Vagina (tissue), 2 donors: Measurements from ENCODE around the gene UTS2B. TPM values are rescaled to one million over a fixed set of nuclear protein-coding genes. Genes with fewer than 3 reads are reported as not detected.
A peak's percentile ranks its signal among the peaks of the same experiment; 100 is the strongest.

Source experiments
- DNase-seq, 2 donors: peaks; one replicate each; pipeline ENCODE4 v3.0.0-alpha.2; 2017; ENCODE audit errors: extremely low spot score in 2 of 2
- H3K27ac ChIP-seq: fragments of 200-600 bp; sonication (generic); one replicate; pipeline ENCODE4 v1.5.1; 2019
- H3K27me3 ChIP-seq: fragments of 200-600 bp; sonication (generic); one replicate; pipeline ENCODE4 v1.5.1; 2019
- H3K36me3 ChIP-seq, 2 donors: fragments of 200-600 bp; sonication (generic); one replicate each; pipeline ENCODE4 v1.5.1; 2017 to 2019
- H3K4me1 ChIP-seq: fragments of 200-600 bp; sonication (generic); one replicate; pipeline ENCODE4 v1.5.1; 2019
- H3K4me3 ChIP-seq, 2 donors: fragments of 200-600 bp; sonication (generic); 1 replicate in 1 of 2; 2 replicates in 1 of 2; pipeline ENCODE4 v1.5.1; 2016 to 2019
- H3K9me3 ChIP-seq: fragments of 200-600 bp; sonication (generic); one replicate; pipeline ENCODE4 v1.5.1; 2019
- CTCF ChIP-seq, 3 experiments: fragments of 450-650 bp in 2 of 3; fragments of 200-600 bp in 1 of 3; sonication (generic) in 1 of 3; IDR thresholded peaks; one replicate each; pipeline ENCODE4 v1.5.1; 2017 to 2019; ENCODE audit warnings: antibody characterized with exemption in 3 of 3, mild to moderate bottlenecking in 2 of 3, moderate library complexity in 2 of 3
- POLR2A ChIP-seq, 2 donors: fragments of 450-650 bp; IDR thresholded peaks; one replicate each; pipeline ENCODE4 v1.6.1; 2017; ENCODE audit warnings: antibody characterized with exemption in 2 of 2, mild to moderate bottlenecking in 2 of 2, moderate library complexity in 2 of 2
- POLR2AphosphoS5 ChIP-seq, 2 donors: sonication (generic); formaldehyde crosslinking; IDR thresholded peaks; one replicate each; pipeline ENCODE4 v1.9.0; 2017; ENCODE audit warnings: antibody characterized with exemption in 2 of 2, mild to moderate bottlenecking in 2 of 2, low read depth in 1 of 2; ENCODE audit not compliant: insufficient read depth in 1 of 2
- intact Hi-C: fragments of 100-400 bp; cut with DNase I; formaldehyde crosslinking; loops from one replicate; pipeline ENCODE4 v1.15.1; 2023
- total RNA-seq: library from RNA; depleted of rRNA; stranded (reverse); fragments of >200 nt; gene quantifications from one replicate; pipeline ENCODE4 v1.2.3, GENCODE V29; 2016

The UTS2B gene
- total RNA-seq, 1 donor from 2014 or later: 1.7 TPM

DNA sequence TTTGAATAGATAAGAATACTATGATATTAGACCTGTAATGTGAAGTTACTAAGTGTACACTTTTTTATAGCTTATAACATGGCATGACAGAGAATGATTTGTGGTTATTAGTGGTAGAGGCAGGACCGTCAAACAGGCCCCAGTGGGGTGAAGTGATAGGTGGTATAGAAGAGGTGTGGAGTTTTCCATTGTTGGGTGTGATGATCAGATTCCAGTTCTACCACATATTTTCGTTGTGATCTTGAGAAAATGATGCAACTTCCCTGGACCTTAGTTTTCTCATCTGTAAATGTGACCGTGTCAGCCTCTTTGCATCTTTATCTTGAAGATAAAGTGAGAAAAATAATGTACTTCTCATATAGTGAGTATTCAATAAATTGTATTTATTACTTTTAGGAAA lies 30.3 kb upstream of the UTS2B start:
- no peaks in the 10 kb centered on the region for H3K27me3 ChIP-seq
- intact Hi-C loops: no loop called here
- peaks cover 0 to 55% of the 10 kb centered on the region in 2 donors for H3K36me3 ChIP-seq
- no peak for DNase-seq
- H3K9me3 ChIP-seq: no peaks in the 10 kb centered on the region
- no peak for TF ChIP-seq POLR2AphosphoS5 (IDR thresholded peaks at IDR 0.05; ENCODE audit: insufficient read depth in 1 of 2, low read depth in 1 of 2)
- TF ChIP-seq POLR2A (IDR thresholded peaks at IDR 0.05): no peak
- no peak for TF ChIP-seq CTCF (IDR thresholded peaks at IDR 0.05)
- H3K4me3 ChIP-seq: no peak overlapping the region
- peaks cover 16% of the 10 kb centered on the region for H3K4me1 ChIP-seq
- no peak overlapping the region for H3K27ac ChIP-seq

DNA sequence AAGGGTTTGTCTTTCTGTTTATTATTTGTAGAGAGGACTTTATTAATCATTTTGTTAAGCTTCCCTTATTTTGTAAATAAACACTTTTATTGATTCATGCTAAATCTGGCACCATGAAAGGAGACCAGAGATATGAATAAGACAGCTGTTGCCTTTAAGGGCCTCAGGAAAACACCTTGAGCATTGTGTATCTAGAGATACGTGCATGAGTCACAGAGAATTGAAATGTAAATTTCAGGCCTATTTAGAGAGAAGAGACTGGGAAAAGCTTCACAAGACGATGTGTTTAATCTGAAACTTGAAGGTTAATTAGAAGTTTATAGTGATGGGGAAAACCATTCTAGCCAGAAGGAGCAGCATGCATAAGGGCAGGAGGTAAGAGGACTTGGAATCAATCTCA lies 28.6 kb upstream of the UTS2B start:
- H3K27ac ChIP-seq: no peak overlapping the region
- TF ChIP-seq POLR2AphosphoS5 (IDR thresholded peaks at IDR 0.05; ENCODE audit: insufficient read depth in 1 of 2, low read depth in 1 of 2) (no peak), CTCF (IDR thresholded peaks at IDR 0.05) (no peak), POLR2A (IDR thresholded peaks at IDR 0.05) (no peak)
- H3K4me1 ChIP-seq: peaks cover 16% of the 10 kb centered on the region
- intact Hi-C loops: no loop called here
- no peak overlapping the region for H3K4me3 ChIP-seq
- no peaks in the 10 kb centered on the region for H3K9me3 ChIP-seq
- peaks cover 0 to 48% of the 10 kb centered on the region in 2 donors for H3K36me3 ChIP-seq
- no peaks in the 10 kb centered on the region for H3K27me3 ChIP-seq
- DNase-seq: no peak

GRCh38 chr3:191357909-191358308 lies 27.6 kb upstream of the UTS2B start:
- no peak overlapping the region for H3K4me3 ChIP-seq
- intact Hi-C loops: no loop called here
- H3K27me3 ChIP-seq: no peaks in the 10 kb centered on the region
- no peaks in the 10 kb centered on the region for H3K9me3 ChIP-seq
- H3K27ac ChIP-seq: no peak overlapping the region
- peaks cover 21% of the 10 kb centered on the region for H3K4me1 ChIP-seq
- no peak for DNase-seq
- peaks cover 0 to 39% of the 10 kb centered on the region in 2 donors for H3K36me3 ChIP-seq
- TF ChIP-seq CTCF (IDR thresholded peaks at IDR 0.05) (no peak), POLR2A (IDR thresholded peaks at IDR 0.05) (no peak), POLR2AphosphoS5 (IDR thresholded peaks at IDR 0.05; ENCODE audit: insufficient read depth in 1 of 2, low read depth in 1 of 2) (no peak)

DNA sequence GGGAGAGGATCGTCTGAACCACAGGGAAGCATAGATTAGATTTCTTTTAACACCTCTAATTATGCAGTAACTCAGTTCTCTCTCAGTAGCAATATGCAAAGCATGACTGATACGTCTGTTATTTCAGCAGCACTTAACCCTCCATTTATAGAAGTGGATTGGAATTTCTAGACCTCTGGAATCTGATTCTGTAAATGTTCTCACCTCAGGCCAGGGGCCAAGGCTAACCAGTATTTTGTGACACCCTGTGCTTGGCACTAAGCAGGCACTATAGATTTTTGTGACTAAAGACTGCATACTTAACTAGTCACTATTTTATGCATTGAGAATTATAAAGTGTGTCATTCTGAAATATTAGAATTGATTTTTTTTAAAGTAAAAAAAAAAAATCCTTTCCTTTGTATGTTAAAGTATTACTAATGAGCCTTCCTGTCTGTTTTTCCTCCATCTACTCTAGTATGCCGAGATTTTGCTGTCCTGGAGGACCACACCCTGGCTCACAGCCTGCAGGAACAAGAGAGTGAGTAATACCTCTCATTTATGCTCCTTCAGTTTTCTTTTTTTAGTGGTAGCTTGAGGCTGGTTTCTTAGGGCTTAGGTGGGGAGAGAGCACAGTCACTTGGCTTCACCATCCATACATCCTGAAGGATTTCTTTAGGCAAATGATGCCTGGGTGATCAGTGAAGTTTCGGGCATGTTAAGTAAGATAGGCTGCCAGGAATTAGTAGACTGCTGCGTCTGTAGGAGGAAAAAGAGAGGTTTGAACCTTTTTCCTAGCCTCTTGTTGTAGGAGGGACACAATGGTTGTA lies 26.5 kb upstream of the UTS2B start:
- Histone ChIP-seq H3K27me3 (no peaks in the 10 kb centered on the region), H3K27ac (no peak overlapping the region), H3K4me1 (peaks cover 30% of the 10 kb centered on the region), H3K36me3 (peaks cover 0 to 28% of the 10 kb centered on the region in 2 donors), H3K9me3 (no peaks in the 10 kb centered on the region), H3K4me3 (no peak overlapping the region)
- DNase-seq: no peak
- TF ChIP-seq POLR2A (IDR thresholded peaks at IDR 0.05) (no peak), POLR2AphosphoS5 (IDR thresholded peaks at IDR 0.05; ENCODE audit: insufficient read depth in 1 of 2, low read depth in 1 of 2) (peak in 1 of 2 donors; percentile 49), CTCF (IDR thresholded peaks at IDR 0.05) (no peak)
- intact Hi-C loops: no loop called here

- Histone ChIP-seq H3K4me1 (peaks cover 41% of the 10 kb centered on the region), H3K36me3 (peaks cover 0 to 16% of the 10 kb centered on the region in 2 donors), H3K4me3 (no peak overlapping the region), H3K27me3 (no peaks in the 10 kb centered on the region), H3K9me3 (no peaks in the 10 kb centered on the region), H3K27ac (no peak overlapping the region)
- no peak for DNase-seq
- intact Hi-C loops: no loop called here
- TF ChIP-seq POLR2AphosphoS5 (IDR thresholded peaks at IDR 0.05; ENCODE audit: insufficient read depth in 1 of 2, low read depth in 1 of 2): no peak
Measured at GRCh38 chr3:191355406-191355805, 25.1 kb upstream of the UTS2B start.
